ENCODE measurements around the gene SLC39A12. TPM values are rescaled to one million over a fixed set of nuclear protein-coding genes. Genes with fewer than 3 reads are reported as not detected.

Gene SLC39A12
- total and polyA plus RNA-seq, 2 of the 8 experiments (the other 6 are each of a cell fraction or from before 2014, with no cell fraction given), result not detected

Other genes with a start within 250 kb of the SLC39A12 start
- gene TMEM236, start 199.7 kb upstream of the SLC39A12 start, total RNA-seq (2021; fragmentation: NEBNext Ultra II Directional; extraction: Animal tissue kit (Norgen Biotek cat#: 25700)), result 0.07 and 0.11 TPM in 2 replicates
- 0.02 TPM in 2 replicates for gene TMEM236, start 199.7 kb upstream of the SLC39A12 start, polyA plus RNA-seq (2011; rRNA removed)
- 0.06 and 0.11 TPM in 2 replicates for gene MRC1, start 142.6 kb upstream of the SLC39A12 start, total RNA-seq (2021; fragmentation: NEBNext Ultra II Directional; extraction: Animal tissue kit (Norgen Biotek cat#: 25700))
- 0.02 and 0.03 TPM in 2 replicates for gene MRC1, start 142.6 kb upstream of the SLC39A12 start, polyA plus RNA-seq (2011; rRNA removed)
- gene CACNB2, start 188.5 kb downstream of the SLC39A12 start, total RNA-seq (2021; fragmentation: NEBNext Ultra II Directional; extraction: Animal tissue kit (Norgen Biotek cat#: 25700)), result 2.4 and 3.2 TPM in 2 replicates
- 1.9 and 2.4 TPM in 2 replicates for gene CACNB2, start 188.5 kb downstream of the SLC39A12 start, polyA plus RNA-seq (2011; rRNA removed)